NT2/D1 (cell line): ENCODE data around the gene ANKRD42.

Source experiments
- SUZ12 ChIP-seq: IDR thresholded peaks from 2 replicates; pipeline ENCODE4 v1.6.1; 2011; ENCODE audit not compliant: insufficient read length, insufficient read depth; ENCODE audit errors: extremely low read depth
- YY1 ChIP-seq: IDR thresholded peaks from 2 replicates; pipeline ENCODE4 v1.6.1; 2011; ENCODE audit not compliant: insufficient read length, insufficient read depth
- ZNF274 ChIP-seq: IDR thresholded peaks from 2 replicates; pipeline ENCODE4 v1.6.1; 2011; ENCODE audit warnings: mild to moderate bottlenecking, low read depth, low read length

DNA sequence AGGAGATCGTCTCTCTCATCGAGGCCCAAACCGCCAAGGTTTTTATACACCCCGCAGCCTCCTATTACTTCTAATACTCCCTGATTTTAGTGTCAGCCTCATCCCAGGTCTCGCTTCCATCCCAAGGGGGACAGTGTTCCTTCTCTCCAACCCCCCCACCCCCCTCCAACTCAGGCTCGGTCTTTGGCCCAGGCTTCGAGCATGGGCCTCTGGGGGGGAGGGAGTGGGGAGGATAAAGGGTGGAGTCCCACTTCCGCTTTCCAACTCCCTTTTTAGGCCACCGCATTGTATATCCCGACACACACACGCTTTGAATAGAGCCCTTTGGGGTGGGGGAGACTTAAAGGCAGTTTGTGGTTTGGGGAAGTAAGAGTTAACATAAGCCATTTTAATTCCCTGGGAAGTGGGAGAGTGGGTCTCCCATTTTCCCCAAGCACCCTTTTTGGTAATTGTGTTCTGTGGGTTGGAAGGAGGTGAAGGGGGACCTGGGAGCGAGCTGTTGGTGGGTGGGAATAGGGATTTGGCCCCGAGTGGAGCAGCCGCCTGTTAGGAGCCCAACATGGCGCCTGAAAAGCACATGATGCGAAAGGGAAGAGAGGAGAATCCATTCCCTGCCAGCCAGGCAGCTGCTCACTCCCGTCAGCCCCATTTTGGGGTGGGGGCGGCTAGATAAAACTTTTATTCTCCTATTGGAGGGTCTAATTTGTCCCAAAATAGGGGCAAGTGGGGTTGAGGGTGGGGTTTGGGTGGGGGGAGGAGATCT, 35.7 kb upstream of the ANKRD42 start:
- TF ChIP-seq YY1, result peak; percentile 50
- TF ChIP-seq ZNF274, result no peak
- TF ChIP-seq SUZ12, result no peak
